Neural cell (in vitro differentiated cells): ENCODE results near the gene RERE. TPM values are rescaled to one million over a fixed set of nuclear protein-coding genes. Genes with fewer than 3 reads are reported as not detected.

Experiments used
- H2AFZ ChIP-seq: fragments of 200-600, 300-800 bp; sonication (generic), shearing (Covaris generic); 2 replicates; pipeline ENCODE4 v1.6.0; 2014; ENCODE audit warnings: low read depth, mild to moderate bottlenecking, antibody characterized with exemption, low read length, moderate library complexity
- H3F3A ChIP-seq: fragments of 200-600 bp; shearing (Covaris generic); 2 replicates; pipeline ENCODE4 v1.6.1; 2016; ENCODE audit warnings: mild to moderate bottlenecking, moderate library complexity, mixed read lengths, antibody characterized with exemption, low read length; ENCODE audit not compliant: insufficient read depth, poor library complexity, severe bottlenecking
- H3K27ac ChIP-seq: fragments of 200-600, 300-800 bp; sonication (generic), shearing (Covaris generic); 2 replicates; pipeline ENCODE4 v1.5.1; 2014; ENCODE audit warnings: mild to moderate bottlenecking, low read length, moderate library complexity
- H3K27me3 ChIP-seq: fragments of 300-800, 200-600 bp; sonication (generic), shearing (Covaris generic); 2 replicates; pipeline ENCODE4 v1.6.0; 2014; ENCODE audit warnings: mild to moderate bottlenecking, low read depth, low read length, moderate library complexity; ENCODE audit not compliant: insufficient read depth
- H3K36me3 ChIP-seq: fragments of 300-800, 200-600 bp; sonication (generic), shearing (Covaris generic); 2 replicates; pipeline ENCODE4 v1.5.1; 2014; ENCODE audit warnings: mild to moderate bottlenecking, antibody characterized with exemption, low read length, moderate library complexity; ENCODE audit not compliant: insufficient read depth
- H3K4me2 ChIP-seq: fragments of 300-800, 200-600 bp; sonication (generic), shearing (Covaris generic); 2 replicates; pipeline ENCODE4 v1.6.0; 2014; ENCODE audit warnings: mild to moderate bottlenecking, low read length
- H3K4me3 ChIP-seq: fragments of 300-800, 200-600 bp; sonication (generic), shearing (Covaris generic); 2 replicates; pipeline ENCODE4 v1.5.1; 2014; ENCODE audit warnings: mild to moderate bottlenecking, low read length, moderate library complexity
- H3K79me2 ChIP-seq: fragments of 200-600 bp; shearing (Covaris generic); replicated peaks from 2 replicates; pipeline ENCODE4 v1.6.0; 2014; ENCODE audit warnings: mild to moderate bottlenecking, low read length, moderate library complexity; ENCODE audit not compliant: insufficient read depth
- H3K9ac ChIP-seq: fragments of 300-800, 200-600 bp; sonication (generic), shearing (Covaris generic); 2 replicates; pipeline ENCODE4 v1.6.1; 2016; ENCODE audit warnings: mild to moderate bottlenecking, low read length, mixed read lengths
- H3K9me2 ChIP-seq: fragments of 200-600 bp; shearing (Covaris generic); 2 replicates; pipeline ENCODE4 v1.6.1; 2016; ENCODE audit warnings: mild to moderate bottlenecking, low read length, mixed read lengths; ENCODE audit not compliant: insufficient read depth
- H3K9me3 ChIP-seq: fragments of 200-600, 300-800 bp; sonication (generic), shearing (Covaris generic); 2 replicates; pipeline ENCODE4 v1.6.1; 2016; ENCODE audit warnings: mild to moderate bottlenecking, mixed run types, low read length, moderate library complexity, mixed read lengths
- H4K20me1 ChIP-seq: fragments of 200-600 bp; shearing (Covaris generic); 2 replicates; pipeline ENCODE4 v1.6.1; 2016; ENCODE audit warnings: mild to moderate bottlenecking, mixed run types; ENCODE audit not compliant: insufficient read depth
- EP300 ChIP-seq: fragments of 450-650 bp; conservative IDR thresholded peaks from 2 replicates; pipeline ENCODE4 v1.6.1; 2014; ENCODE audit warnings: antibody characterized with exemption, mild to moderate bottlenecking, moderate library complexity; ENCODE audit not compliant: poor library complexity, severe bottlenecking
- EZH2 ChIP-seq: fragments of 200-600, 300-800 bp; shearing (Covaris generic), sonication (generic); IDR thresholded peaks from 2 replicates; pipeline ENCODE4 v1.6.1; 2014; ENCODE audit warnings: antibody characterized with exemption, low read length, borderline replicate concordance, mild to moderate bottlenecking; ENCODE audit not compliant: insufficient read depth, poor library complexity, severe bottlenecking
- MXI1 ChIP-seq: fragments of 450-650 bp; conservative IDR thresholded peaks from 2 replicates; pipeline ENCODE4 v1.6.1; 2014; ENCODE audit warnings: antibody characterized with exemption, mild to moderate bottlenecking; ENCODE audit not compliant: poor library complexity, severe bottlenecking
- POLR2AphosphoS5 ChIP-seq: IDR thresholded peaks from 2 replicates; pipeline ENCODE4 v1.6.1; 2012
- RAD21 ChIP-seq: fragments of 450-650 bp; conservative IDR thresholded peaks from 2 replicates; pipeline ENCODE4 v1.6.1; 2014; ENCODE audit warnings: antibody characterized with exemption, mild to moderate bottlenecking, moderate library complexity
- SMC3 ChIP-seq: fragments of 450-650 bp; conservative IDR thresholded peaks from 2 replicates; pipeline ENCODE4 v1.6.1; 2014; ENCODE audit warnings: antibody characterized with exemption, mild to moderate bottlenecking, moderate library complexity; ENCODE audit not compliant: poor library complexity
- TAF1 ChIP-seq: IDR thresholded peaks from 2 replicates; pipeline ENCODE4 v1.6.1; 2012; ENCODE audit warnings: low read depth
- polyA plus RNA-seq: library from polyadenylated mRNA; depleted of rRNA; stranded (reverse); fragments of >200 nt; gene quantifications from 2 replicates; pipeline ENCODE4 v1.2.3, GENCODE V29; 2014
- TF ChIP-seq, protein P1 (sequence below): IDR thresholded peaks from 2 replicates; pipeline ENCODE4 v1.6.1; 2012; ENCODE audit warnings: borderline replicate concordance
- TF ChIP-seq, protein P2 (sequence below): fragments of 450-650 bp; IDR thresholded peaks from 2 replicates; pipeline ENCODE4 v1.5.1; 2014; ENCODE audit warnings: antibody characterized with exemption, mild to moderate bottlenecking, moderate library complexity; ENCODE audit not compliant: poor library complexity, severe bottlenecking

RERE gene
- polyA plus RNA-seq, 1 donor from 2014 or later: 21.0 TPM

DNA sequence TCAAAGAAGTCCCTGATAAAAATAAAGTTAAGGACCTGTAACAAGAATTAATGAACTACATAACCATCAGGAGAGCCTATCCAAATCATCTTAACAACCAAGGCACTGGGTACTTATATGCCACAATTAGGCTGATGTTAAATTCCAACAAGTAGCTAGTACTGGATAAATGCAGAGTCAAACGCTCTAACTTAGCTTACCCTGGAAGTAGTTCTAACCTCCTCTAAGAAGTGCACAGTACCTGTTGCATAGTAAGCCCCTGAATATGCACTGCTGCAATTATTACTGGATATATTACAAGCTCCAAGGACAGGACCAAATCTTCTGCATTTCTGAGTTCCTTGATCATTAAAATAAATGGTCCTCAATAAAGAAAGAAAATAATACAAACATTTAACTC is 125.8 kb downstream of the RERE start:
- no peak overlapping the region for H3K4me3 ChIP-seq
- no peaks in the 10 kb centered on the region for H3K9me3 ChIP-seq
- H3K9ac ChIP-seq: no peak overlapping the region
- no peak overlapping the region for H3K4me2 ChIP-seq
- H3K36me3 ChIP-seq: no peaks in the 10 kb centered on the region
- no peak overlapping the region for H3K27ac ChIP-seq
- no peak for TF ChIP-seq TAF1
- no peak for TF ChIP-seq SMC3
- no peak for TF ChIP-seq EP300
- no peak for TF ChIP-seq EZH2
- no peaks in the 10 kb centered on the region for H3K9me2 ChIP-seq
- H4K20me1 ChIP-seq: peaks cover 4% of the 10 kb centered on the region
- H3F3A ChIP-seq: no peaks in the 10 kb centered on the region
- no peak overlapping the region for H2AFZ ChIP-seq
- H3K79me2 ChIP-seq: peaks cover 97% of the 10 kb centered on the region
- no peaks in the 10 kb centered on the region for H3K27me3 ChIP-seq

- Histone ChIP-seq H2AFZ (no peak overlapping the region), H3K27me3 (no peaks in the 10 kb centered on the region), H3K36me3 (no peaks in the 10 kb centered on the region), H3F3A (no peaks in the 10 kb centered on the region), H4K20me1 (peaks cover 5% of the 10 kb centered on the region), H3K4me3 (no peak overlapping the region), H3K4me2 (no peak overlapping the region), H3K79me2 (peaks cover 98% of the 10 kb centered on the region), H3K9ac (no peak overlapping the region), H3K27ac (no peak overlapping the region), H3K9me3 (no peaks in the 10 kb centered on the region), H3K9me2 (no peaks in the 10 kb centered on the region)
- TF ChIP-seq EZH2 (no peak), EP300 (no peak), POLR2AphosphoS5 (no peak), MXI1 (no peak), TAF1 (no peak), SMC3 (no peak), RAD21 (no peak)
- TF ChIP-seq, protein P1, sequence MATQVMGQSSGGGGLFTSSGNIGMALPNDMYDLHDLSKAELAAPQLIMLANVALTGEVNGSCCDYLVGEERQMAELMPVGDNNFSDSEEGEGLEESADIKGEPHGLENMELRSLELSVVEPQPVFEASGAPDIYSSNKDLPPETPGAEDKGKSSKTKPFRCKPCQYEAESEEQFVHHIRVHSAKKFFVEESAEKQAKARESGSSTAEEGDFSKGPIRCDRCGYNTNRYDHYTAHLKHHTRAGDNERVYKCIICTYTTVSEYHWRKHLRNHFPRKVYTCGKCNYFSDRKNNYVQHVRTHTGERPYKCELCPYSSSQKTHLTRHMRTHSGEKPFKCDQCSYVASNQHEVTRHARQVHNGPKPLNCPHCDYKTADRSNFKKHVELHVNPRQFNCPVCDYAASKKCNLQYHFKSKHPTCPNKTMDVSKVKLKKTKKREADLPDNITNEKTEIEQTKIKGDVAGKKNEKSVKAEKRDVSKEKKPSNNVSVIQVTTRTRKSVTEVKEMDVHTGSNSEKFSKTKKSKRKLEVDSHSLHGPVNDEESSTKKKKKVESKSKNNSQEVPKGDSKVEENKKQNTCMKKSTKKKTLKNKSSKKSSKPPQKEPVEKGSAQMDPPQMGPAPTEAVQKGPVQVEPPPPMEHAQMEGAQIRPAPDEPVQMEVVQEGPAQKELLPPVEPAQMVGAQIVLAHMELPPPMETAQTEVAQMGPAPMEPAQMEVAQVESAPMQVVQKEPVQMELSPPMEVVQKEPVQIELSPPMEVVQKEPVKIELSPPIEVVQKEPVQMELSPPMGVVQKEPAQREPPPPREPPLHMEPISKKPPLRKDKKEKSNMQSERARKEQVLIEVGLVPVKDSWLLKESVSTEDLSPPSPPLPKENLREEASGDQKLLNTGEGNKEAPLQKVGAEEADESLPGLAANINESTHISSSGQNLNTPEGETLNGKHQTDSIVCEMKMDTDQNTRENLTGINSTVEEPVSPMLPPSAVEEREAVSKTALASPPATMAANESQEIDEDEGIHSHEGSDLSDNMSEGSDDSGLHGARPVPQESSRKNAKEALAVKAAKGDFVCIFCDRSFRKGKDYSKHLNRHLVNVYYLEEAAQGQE: no peak
- TF ChIP-seq, protein P2, sequence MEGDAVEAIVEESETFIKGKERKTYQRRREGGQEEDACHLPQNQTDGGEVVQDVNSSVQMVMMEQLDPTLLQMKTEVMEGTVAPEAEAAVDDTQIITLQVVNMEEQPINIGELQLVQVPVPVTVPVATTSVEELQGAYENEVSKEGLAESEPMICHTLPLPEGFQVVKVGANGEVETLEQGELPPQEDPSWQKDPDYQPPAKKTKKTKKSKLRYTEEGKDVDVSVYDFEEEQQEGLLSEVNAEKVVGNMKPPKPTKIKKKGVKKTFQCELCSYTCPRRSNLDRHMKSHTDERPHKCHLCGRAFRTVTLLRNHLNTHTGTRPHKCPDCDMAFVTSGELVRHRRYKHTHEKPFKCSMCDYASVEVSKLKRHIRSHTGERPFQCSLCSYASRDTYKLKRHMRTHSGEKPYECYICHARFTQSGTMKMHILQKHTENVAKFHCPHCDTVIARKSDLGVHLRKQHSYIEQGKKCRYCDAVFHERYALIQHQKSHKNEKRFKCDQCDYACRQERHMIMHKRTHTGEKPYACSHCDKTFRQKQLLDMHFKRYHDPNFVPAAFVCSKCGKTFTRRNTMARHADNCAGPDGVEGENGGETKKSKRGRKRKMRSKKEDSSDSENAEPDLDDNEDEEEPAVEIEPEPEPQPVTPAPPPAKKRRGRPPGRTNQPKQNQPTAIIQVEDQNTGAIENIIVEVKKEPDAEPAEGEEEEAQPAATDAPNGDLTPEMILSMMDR: no peak
These were observed 127.3 kb downstream of the RERE start for GRCh38 chr1:8690253-8690525.
